ENCODE results near the gene FKTN. TPM values are rescaled to one million over a fixed set of nuclear protein-coding genes. Genes with fewer than 3 reads are reported as not detected.
A peak's percentile ranks its signal among the peaks of the same experiment; 100 is the strongest.

FKTN gene
- total RNA-seq, 2 donors from 2014 or later = 11.7 to 20.8 TPM

DNA sequence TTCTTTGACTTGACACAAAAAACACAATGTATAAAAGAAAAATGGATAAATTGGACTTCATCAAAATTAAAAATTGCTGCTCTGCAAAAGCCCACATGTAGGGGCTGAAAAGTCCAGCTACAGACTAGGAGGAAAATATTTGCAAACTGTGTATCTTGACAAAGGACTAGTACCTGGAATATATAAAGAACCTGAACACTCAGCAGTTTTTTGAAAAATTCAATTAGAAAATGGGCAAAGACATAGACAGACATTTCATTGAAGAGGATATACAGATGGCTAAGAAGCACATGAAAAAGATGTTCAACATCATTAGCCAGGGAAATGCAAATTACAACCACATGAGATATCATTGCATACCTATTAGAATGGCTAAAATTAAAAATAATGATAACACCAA is 85.9 kb downstream of the FKTN start:
- no peaks in the 10 kb centered on the region for H3K36me3 Mint-ChIP-seq (ENCODE audit: low read depth)
- Histone ChIP-seq H3K27me3 (ENCODE audit: control insufficient read depth, insufficient read depth, low read length, poor library complexity, severe bottlenecking) (no peaks in the 10 kb centered on the region), H3K4me3 (ENCODE audit: low read length) (no peak overlapping the region), H3K9me3 (ENCODE audit: control insufficient read depth, low read length) (peaks cover 16% of the 10 kb centered on the region), H3K36me3 (ENCODE audit: control insufficient read depth, insufficient read depth, low read length) (no peaks in the 10 kb centered on the region), H3K9ac (ENCODE audit: extremely low read depth, low read length, poor library complexity, severe bottlenecking) (no peak overlapping the region), H3K27ac (ENCODE audit: low read depth, low read length) (no peak overlapping the region), H3K4me1 (ENCODE audit: control insufficient read depth, insufficient read depth, low read length) (peaks cover 24% of the 10 kb centered on the region)
- peaks cover 26% of the 10 kb centered on the region for H3K4me1 Mint-ChIP-seq
- no peak overlapping the region for H3K4me3 Mint-ChIP-seq
- DNase-seq = no peak
- H3K27ac Mint-ChIP-seq = no peak overlapping the region
- peaks cover 5% of the 10 kb centered on the region for H3K9me3 Mint-ChIP-seq
- TF ChIP-seq, protein P1, sequence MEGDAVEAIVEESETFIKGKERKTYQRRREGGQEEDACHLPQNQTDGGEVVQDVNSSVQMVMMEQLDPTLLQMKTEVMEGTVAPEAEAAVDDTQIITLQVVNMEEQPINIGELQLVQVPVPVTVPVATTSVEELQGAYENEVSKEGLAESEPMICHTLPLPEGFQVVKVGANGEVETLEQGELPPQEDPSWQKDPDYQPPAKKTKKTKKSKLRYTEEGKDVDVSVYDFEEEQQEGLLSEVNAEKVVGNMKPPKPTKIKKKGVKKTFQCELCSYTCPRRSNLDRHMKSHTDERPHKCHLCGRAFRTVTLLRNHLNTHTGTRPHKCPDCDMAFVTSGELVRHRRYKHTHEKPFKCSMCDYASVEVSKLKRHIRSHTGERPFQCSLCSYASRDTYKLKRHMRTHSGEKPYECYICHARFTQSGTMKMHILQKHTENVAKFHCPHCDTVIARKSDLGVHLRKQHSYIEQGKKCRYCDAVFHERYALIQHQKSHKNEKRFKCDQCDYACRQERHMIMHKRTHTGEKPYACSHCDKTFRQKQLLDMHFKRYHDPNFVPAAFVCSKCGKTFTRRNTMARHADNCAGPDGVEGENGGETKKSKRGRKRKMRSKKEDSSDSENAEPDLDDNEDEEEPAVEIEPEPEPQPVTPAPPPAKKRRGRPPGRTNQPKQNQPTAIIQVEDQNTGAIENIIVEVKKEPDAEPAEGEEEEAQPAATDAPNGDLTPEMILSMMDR (conservative IDR thresholded peaks at IDR 0.05) = no peak
- peaks cover 57% of the 10 kb centered on the region for H3K27me3 Mint-ChIP-seq (ENCODE audit: insufficient read depth)

DNA sequence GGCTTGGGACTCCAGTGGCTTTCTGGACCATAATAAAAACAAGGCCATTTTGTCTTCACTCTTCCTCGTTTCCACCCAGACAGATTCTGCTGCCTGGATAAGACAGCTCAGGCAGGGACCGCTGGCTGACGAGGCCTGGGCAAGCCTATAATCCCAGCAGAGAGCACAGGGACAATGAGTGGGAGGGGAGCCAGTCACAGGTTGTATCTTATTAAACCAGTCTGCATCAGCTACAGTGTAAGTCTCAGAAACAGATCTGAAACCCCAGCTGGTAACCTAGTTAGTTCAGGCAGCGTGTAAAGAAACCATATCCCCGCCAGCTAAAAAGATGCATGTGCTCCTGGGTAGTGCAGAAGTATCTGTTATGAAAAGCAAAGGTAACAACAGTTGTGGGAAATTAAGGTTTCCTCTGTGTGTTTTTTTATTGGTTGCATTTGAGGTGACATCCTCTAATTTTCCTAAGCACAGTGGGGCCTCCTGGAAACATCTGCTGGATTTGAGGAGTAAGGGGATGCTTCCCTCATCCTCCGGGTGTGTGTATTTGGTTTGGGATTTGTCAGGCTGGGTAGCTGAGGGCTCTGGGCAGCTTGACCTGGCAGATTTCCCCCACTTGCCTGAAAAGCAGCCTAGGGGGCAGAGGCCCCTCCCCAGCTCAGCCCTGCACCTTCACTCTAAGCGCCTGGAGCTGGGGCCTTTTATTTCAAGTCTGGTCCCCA is 89.1 kb downstream of the FKTN start:
- 72 to 94% methylated on average over 2 to 7 of the region's 7 CpGs for WGBS, 2 experiments (ENCODE audit: insufficient coverage in 1 of 2, insufficient read length in 1 of 2)
- H3K9me3 ChIP-seq (ENCODE audit: control insufficient read depth, low read length) = peaks cover 13% of the 10 kb centered on the region
- Mint-ChIP-seq H3K36me3 (ENCODE audit: low read depth) (no peaks in the 10 kb centered on the region), H3K4me3 (no peak overlapping the region), H3K27ac (peak overlapping the region; percentile 20), H3K9me3 (peaks cover 5% of the 10 kb centered on the region), H3K4me1 (peaks cover 40% of the 10 kb centered on the region), H3K27me3 (ENCODE audit: insufficient read depth) (peaks cover 89% of the 10 kb centered on the region)
- no peaks in the 10 kb centered on the region for H3K36me3 ChIP-seq (ENCODE audit: control insufficient read depth, insufficient read depth, low read length)
- peaks cover 18% of the 10 kb centered on the region for H3K27me3 ChIP-seq (ENCODE audit: control insufficient read depth, insufficient read depth, low read length, poor library complexity, severe bottlenecking)
- TF ChIP-seq, protein P1 (conservative IDR thresholded peaks at IDR 0.05) = no peak
- H3K9ac ChIP-seq (ENCODE audit: extremely low read depth, low read length, poor library complexity, severe bottlenecking) = no peak overlapping the region
- H3K27ac ChIP-seq (ENCODE audit: low read depth, low read length) = no peak overlapping the region
- peaks cover 24% of the 10 kb centered on the region for H3K4me1 ChIP-seq (ENCODE audit: control insufficient read depth, insufficient read depth, low read length)
- H3K4me3 ChIP-seq (ENCODE audit: low read length) = no peak overlapping the region
- DNase-seq = peak; percentile 59

DNA sequence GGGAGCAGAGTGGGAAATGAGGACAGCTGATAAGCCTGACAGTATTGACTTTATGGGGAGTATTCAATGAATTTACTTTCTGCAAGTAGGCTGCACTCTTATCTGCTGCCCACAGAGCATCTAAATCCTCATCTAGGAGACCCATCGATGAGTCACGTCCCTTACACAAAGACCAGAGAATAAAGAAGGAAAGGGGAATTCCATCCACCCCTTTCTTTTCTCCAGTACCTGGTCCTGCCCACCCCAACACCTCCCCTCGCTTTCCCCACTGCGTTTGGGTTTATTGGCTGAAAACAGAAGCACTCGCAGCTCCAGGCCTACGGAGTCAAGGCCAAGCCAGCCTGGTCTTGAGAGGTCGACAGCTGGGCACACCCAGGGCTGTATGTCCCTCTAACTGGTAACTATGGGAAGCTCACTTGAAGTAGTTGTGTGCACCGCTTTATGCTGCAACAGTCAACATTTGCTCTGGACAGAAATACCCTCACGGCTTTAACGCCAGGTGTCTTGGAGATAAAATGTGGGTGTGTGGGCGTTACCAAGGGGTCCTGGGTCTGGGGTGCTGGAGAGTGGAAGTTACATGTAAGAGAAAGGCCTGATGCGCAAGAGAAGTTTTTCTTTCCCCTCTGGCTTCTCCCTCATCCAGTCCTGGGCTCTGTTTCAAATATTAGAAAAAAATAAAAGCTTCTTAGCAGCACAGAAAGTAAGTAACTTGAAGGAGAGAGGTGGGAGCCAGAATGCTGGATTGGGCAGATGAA is 89.8 kb downstream of the FKTN start:
- H3K9ac ChIP-seq (ENCODE audit: extremely low read depth, low read length, poor library complexity, severe bottlenecking) = no peak overlapping the region

More for the DNA sequence above, 89.8 kb downstream of the FKTN start:
- WGBS, 2 experiments (ENCODE audit: insufficient coverage in 1 of 2, insufficient read length in 1 of 2) = 45 to 62% methylated on average over 6 to 11 of the region's 12 CpGs
- peak; percentile 78 for DNase-seq
- peak overlapping the region; percentile 56 for H3K27ac Mint-ChIP-seq
- TF ChIP-seq, protein P1 (conservative IDR thresholded peaks at IDR 0.05) = no peak
- Histone ChIP-seq H3K4me1 (ENCODE audit: control insufficient read depth, insufficient read depth, low read length) (peaks cover 24% of the 10 kb centered on the region), H3K27ac (ENCODE audit: low read depth, low read length) (no peak overlapping the region), H3K9me3 (ENCODE audit: control insufficient read depth, low read length) (peaks cover 6% of the 10 kb centered on the region), H3K4me3 (ENCODE audit: low read length) (no peak overlapping the region), H3K36me3 (ENCODE audit: control insufficient read depth, insufficient read depth, low read length) (no peaks in the 10 kb centered on the region), H3K27me3 (ENCODE audit: control insufficient read depth, insufficient read depth, low read length, poor library complexity, severe bottlenecking) (peaks cover 25% of the 10 kb centered on the region)
- H3K27me3 Mint-ChIP-seq (ENCODE audit: insufficient read depth) = peaks cover 92% of the 10 kb centered on the region
- no peak overlapping the region for H3K4me3 Mint-ChIP-seq
- H3K9me3 Mint-ChIP-seq = peaks cover 3% of the 10 kb centered on the region
- H3K36me3 Mint-ChIP-seq (ENCODE audit: low read depth) = no peaks in the 10 kb centered on the region
- H3K4me1 Mint-ChIP-seq = peaks cover 42% of the 10 kb centered on the region

All from endodermal cell (in vitro differentiated cells).